HK-2 (cell line): Measurements from ENCODE around the gene TIGD2.

Source experiments
- DNase-seq: peaks from one replicate; pipeline ENCODE4 v3.0.0-alpha.2; 2018; ENCODE audit not compliant: unreplicated experiment

The TIGD2 gene

DNA sequence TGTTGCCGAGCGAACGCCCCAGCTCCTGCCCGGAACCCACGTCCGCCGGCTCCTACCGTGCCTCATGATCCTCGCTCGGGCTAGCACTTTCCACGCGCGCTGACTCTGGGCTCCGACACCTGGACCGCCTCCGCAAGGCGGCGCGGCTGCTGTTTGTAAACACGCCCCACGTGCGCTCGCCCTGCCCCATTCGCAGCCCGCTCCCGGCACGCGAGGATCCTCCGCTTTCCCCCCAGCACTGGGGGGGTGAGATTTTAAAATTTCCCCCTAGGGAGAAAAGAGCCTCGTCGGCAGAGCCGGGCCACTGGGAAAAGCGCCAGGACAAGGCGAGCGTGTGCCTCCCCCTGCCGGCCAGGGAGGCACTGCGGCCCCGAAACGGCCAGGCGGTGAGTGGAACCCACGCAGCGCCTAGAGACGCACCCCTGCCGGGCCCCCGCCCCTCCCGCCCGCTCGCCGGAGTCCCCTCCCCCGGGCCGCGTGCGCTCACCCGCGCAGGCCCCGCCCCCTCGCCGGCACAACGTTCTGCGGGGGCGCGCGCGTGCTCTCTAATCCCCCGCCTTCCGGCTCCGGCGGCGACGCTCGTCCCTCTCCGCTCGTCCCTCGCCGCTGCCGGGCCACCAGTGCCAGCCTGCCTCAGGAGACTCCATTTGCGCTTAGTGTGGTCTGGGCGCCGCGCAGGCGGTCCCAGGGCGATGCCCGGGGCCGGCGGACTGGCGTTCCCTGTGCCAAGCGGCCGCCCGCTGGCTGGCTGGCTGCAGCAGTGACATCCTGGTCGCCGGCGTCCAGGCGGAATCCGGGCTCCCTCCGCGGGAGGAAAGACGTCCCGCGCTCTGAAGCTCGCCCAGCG, at the start of gene TIGD2:
Gene TIGD2, plus strand, starts transcription at position 548 of the 847 bp plus-strand sequence. CDS start 1,442 bp downstream, outside the sequence.
- DNase-seq: peak; percentile 90

DNA sequence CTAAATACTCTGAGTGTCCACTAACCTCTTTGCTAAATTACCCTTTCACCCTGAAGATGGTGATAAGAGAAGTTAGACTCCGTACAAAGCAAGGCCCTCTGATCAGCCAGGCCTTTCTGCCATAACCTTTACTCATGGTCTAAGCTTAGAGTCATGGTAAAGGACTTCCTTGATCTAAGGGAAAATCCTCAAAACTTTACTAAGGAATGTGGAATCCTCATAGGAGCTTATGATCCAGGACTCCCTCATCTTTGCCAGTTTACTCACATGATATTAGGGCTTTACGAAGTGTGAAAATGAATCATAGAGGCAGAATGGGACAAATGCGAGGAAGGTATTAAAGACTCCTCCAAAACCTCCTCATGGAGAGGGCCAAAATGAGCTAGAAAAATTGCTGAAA, 46.5 kb upstream of the TIGD2 start:
- DNase-seq: no peak

DNA sequence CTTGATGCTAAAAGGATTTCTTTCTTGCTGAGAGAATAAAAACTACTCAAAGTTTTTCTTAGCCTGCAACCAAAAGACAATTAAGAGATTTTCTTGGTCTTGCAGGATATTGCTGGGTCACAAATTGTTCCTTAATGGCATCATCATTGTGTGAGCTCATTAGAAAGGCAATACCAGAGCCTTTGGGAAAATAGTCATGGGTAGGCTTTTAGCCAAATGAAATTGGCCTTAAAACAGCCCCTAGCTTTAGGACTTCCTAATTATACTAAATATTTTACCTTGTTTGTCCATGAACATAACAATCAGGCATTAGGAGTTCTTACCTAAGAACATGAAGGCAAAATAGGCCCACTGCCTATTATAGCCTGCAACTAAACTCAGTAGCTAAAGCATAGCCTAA, 43.9 kb upstream of the TIGD2 start:
- DNase-seq: no peak

DNA sequence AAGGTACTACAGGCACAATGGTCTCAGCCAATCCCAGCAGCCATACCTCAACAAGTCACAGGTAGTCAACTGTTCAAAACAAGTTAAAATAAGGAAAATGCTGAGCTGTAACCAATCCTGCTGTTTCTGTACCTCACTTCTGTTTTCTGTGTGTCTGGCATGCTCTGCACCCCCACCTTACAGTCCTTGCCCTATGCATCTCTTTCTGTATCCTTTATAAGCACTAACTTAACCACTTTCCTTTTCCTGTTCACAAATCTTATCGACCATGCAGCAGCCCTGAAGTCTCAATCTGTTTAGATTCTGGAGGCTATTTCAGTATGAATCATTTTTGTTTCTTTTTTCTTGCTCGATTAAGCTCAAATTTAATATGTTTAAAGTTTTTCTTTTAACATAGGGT, 41.9 kb upstream of the TIGD2 start:
- DNase-seq: no peak

DNA sequence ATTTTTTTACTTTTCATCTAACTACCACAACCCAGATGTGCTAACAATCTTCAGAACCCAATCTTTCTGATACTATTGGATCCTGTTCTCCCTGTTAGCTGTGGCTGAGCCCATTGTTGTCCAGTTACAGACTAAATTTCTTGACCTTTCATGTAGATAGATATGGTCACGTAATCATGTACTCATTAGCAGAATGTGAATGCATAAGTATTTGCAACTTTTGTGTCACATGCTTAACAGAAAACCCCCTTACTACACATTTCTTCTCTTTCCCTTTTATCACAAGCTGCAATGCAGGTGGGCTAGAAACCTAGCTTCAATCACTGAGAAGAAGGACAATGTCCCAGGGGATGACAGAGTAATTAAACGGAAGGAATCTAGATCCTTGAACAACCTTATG, 41.3 kb upstream of the TIGD2 start:
- DNase-seq: no peak

DNA sequence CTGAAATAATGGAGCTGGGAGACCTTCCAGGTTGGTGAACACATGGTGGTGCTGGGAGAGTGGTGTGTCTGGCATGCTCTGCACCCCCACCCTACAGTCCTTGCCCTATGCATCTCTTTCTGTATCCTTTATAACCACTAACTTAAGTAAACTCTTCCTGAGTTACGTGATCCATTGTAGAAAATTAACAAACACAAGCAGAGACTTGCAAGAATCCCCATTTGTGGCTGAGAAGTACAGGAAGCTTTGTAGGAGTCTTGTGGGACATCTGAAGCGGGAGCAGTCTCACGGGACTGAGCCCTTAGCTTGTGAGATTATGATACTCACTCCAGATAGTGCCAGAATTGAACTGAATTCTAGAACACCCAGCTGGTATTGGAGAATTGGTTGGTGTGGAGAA, 40.0 kb upstream of the TIGD2 start:
- DNase-seq: no peak

DNA sequence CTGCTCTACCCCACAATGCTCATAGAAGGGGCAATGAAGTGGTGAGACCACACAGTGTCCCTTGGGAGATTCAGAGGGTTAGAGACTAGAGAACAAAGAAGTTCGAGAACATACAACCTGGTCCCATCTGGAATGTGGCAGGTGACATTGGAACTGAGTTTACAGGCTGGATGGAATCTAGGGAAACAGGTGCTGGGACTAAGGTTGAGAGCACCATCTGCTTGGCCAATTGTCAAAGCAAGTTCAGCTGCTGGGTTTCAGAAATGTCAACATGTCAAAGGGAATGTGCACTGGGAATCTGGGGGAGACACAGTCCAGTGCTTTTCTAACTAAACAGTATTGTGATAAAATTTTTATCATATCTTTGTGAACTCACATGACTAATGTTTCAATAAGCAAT, 38.4 kb upstream of the TIGD2 start:
- no peak for DNase-seq

DNA sequence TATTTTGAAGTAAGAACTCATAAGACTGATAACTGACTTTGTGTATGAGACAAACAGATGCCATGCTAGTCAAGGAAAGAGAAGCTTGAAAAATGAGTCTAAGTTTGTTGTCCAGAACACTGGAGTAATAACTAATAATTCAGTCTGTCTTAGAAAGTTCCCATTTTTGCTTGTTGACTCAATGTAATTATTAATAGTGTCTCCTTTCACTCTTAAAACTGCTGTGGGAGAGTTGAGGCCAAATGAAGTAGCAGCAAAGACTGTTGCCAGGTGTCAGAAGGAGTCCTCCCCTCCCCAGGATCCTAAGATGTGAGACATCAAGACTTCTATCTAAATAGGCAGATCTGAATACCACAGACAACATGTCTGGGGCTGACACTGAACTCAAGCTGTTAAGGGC, 33.6 kb upstream of the TIGD2 start:
- DNase-seq: no peak

DNA sequence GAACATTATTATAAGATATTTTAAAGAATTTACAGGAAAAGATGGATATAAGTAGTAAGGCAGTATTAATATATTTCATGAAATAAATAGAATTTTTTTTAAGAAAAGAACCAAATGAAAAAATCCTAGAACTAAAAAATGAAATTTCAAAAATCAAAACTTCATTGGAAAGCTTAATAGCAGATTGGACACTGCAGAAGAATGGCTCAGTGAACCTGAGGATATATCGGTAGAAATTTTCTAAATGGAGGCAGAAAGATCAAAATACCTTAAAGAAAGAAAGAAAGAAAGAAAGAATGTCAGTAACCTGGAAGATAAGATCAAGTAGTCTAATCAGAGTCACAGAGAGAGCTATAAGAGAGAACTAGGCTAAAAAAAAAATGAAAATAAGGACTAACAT, 33.0 kb upstream of the TIGD2 start:
- no peak for DNase-seq

DNA sequence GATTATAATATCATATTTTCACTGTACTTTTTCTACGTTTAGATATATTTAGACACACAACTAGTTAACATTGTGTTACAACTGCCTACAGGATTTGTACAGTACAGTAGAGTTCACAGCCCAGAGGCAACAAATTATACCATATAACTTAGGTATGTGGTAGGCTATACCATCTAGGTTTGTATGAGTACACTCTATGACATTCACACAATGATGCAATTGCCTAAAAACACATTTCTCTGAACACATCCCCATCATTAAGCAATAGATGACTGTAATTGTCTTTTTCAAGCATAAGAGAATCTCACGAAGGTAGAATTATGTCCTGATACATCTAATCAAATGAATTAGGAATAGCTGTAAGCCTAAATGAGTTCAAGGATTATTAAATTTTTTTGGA, 12.3 kb upstream of the TIGD2 start:
- no peak for DNase-seq

DNA sequence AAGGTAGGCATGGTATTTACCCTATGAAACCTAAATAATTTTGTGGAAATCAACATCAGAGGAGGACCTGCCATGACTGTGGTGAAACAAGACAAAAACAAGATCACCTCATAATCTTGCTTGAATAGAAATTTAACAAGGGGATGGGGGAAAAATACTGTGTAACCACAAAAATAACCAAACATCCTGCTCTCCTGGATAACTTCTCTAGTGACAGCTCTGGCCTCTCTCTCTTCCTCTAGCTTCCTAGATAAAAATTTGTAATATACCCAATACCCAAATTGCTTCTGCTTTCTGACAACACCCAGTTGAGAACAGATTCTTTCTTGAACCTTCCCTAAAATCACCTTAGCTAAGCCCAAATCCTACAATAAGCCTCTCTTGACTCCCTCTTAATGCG, 11.9 kb upstream of the TIGD2 start:
- no peak for DNase-seq

DNA sequence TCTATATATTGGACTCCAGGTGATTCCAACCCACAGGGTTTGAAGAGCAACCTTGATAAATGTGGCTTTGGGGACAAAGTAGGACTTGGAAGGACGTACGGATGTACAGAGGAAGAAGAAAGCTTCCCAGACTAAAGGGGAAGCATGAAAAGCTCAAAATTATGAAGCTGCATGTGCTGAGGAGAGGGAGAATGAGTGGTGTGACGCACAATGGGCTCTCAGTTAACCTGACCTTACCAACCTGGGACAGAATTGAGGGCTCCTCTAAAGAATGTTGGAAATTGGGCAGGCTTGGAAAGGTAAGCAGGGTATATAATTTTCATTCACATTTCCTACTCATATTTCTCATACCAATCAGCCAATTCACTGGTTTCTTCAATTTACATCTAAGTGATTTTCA, 10.5 kb upstream of the TIGD2 start:
- no peak for DNase-seq

DNA sequence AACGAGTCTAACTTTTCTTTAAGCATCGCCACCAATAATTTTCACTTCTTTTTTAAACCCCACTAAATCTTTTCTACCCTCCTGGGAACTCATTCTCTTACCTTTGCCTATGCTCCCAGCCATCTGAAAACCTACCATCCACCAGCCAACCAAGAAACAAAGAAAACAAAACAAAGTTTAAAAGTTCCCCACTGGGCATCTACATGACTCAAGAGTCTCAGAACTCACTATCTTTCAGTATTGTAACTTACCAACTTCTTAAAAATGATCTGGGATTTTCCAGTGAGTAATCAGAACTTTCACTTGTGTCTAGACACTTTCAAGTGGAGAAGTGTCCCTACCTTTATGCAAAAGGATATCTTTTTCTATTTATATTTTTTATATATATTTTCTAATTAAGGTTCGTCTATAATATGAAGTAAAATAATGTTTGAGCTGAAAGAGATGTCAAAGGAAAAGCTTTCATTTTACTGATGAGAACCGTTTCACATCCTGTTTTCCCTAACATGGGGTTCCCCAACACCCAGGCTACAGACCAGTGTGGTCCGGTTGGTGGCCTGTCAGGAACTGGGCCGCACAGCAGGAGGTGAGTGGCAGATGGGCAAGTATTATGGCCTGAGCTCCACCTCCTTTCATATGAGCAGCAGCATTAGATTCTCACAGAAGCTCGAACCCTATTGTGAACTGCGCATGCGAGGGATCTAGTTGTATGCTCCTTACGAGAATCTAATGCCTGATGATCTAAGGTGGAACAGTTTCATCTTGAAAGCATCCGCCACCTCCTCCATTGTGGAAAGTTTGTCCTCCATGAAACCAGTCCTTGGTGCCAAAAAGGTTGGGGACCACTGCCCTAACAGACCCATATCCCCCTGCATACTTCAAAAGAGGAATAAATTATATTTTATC, 9.8 kb upstream of the TIGD2 start:
- DNase-seq: no peak

DNA sequence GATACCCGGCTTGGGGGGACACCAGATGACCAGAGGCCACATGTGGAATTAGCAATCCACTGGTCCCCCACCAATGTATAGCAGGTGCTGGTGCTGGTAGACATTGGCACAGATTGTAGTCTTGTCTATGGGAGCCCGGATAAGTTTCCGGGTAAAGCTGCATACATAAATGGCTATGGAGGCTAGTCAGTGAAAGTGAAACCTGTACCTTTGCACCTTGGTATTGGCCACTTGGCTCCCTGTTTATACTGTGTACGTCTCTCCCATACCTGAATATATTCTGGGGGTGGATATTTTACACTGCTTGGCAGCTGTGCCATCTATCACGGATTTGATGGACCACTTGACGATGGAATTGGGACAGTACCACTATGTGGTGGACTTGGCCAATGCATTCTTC, 5.6 kb upstream of the TIGD2 start:
- no peak for DNase-seq

DNA sequence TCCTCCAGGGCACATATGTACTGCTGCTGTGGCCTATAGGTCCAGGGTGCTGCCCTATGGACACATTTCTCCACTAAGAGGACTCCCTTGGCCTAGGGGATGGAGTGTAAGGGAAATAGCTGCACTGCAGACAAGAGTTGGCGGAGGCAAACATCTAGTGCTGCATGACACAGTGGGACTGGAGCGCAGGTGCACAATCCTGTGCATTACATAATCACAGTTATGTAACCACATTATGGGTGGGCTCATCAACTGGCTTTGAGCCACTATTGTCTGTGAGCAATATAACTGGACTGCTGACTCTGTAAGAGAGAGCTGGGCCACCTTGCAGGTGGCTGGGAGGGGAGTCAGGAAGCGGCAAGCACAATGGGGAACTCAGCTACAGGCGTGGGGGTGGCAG, 3.2 kb upstream of the TIGD2 start:
- DNase-seq: no peak

DNA sequence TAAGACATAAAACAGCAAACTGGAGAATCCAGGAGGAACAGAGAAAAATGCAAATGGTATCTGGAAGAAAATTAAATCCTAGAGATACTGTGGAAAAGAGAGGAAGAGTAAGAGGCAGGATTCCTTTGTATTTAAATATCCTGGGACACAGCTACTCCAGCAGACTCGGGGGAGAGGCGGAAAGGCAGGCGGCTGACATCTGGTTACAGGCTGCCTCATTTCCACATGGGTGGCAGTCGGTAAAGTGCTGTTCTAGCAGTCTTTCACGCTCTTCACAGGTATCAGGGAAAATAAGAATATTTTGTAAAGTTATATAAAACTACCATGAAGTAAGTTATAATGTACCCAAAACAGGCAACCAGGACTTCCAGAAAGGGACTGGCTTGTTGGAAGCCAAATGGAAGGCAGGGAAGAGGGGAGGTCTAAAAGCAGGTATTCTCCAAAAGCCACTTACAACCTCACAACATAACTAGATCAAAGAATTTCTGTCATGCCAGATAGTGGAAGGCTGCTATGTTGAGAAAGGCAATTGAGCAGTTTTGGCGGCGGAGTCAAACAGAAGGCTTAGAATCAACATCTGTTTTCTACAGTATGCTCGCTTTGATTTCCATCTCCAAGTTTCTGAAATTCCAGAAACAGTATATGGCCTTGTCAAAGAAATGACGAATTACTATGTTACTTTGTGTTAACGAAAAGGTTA, 1.3 kb upstream of the TIGD2 start:
- no peak for DNase-seq

DNA sequence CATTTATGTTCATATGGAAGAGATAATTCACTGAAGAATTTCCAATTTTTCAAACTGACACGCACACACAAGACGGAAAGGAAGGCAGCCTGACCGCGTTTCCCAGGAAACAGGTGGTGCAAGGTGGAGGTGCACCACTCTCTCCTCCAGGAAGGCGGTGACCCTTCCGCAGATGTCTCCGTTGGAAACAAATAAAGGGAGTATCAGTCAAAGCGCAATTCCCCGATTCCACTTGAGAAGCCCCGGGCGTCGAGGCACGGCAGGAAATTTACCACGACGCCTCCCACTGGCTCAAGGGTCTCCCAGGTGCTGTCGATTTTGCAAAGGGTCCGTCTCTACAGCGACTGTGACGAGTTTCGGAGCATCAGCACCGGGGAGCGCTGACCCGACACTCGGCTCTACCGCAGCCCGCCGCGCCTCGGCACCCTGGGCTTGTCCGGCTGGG, 770 bp upstream of the TIGD2 start:
- no peak for DNase-seq

DNA sequence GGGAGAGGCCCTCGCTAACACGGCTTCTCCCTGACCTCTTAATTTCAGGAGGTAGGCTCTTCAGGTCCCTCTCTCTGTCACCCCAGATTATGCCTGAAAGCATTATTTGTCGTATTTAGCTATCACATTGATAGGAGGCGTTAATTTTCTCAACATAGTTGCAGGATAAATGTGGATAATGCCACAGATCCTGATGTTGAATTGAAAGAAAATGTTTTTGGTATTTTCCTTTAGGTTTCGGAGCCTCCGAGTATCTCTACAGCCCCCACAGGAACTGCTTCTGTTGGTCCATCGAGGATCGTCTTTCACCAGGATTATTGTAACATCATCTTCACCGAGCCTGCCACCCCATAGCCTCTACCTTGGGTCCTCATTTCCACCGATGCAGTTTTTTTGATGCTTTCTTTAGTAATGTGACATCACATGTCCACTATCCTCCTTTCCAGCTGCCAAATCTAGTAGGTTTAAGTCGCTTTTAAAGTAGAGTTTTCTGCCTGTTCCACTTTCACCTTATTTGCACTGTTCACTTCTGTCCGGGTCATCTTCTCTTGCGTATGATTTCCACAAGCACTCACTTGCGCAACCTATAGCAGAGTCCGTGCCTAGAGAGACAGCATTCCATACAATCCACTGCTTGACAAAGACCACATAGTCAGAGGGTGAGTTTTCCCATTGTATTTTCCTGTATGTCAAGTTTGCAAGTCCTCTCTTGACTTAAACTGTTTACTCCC, 665 bp downstream of the TIGD2 start:
- peak; percentile 17 for DNase-seq

DNA sequence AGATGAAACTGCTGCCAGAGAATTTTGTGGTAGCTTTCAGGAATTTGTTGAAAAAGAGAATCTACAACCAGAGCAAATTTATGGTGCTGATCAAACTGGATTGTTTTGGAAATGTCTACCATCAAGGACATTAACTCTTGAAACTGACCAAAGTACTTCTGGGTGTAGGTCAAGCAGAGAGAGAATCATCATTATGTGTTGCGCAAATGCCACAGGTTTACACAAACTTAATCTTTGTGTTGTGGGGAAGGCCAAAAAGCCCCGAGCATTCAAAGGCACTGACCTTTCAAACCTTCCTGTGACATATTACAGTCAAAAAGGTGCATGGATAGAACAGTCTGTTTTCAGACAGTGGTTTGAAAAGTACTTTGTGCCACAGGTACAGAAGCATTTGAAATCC, 2.1 kb downstream of the TIGD2 start:
- no peak for DNase-seq

DNA sequence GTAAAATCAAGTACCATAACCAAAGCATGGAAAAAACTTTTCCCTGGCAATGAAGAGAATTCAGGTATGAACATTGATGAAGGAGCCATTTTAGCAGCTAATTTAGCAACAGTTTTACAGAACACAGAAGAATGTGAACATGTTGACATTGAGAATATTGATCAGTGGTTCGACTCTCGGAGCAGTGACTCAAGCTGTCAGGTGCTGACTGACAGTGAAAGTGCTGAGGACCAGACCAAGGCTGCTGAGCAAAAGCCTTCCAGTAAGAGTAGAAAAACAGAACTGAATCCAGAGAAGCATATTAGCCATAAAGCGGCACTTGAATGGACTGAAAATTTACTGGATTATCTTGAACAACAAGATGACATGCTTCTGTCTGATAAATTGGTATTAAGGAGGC, 2.8 kb downstream of the TIGD2 start:
- no peak for DNase-seq

DNA sequence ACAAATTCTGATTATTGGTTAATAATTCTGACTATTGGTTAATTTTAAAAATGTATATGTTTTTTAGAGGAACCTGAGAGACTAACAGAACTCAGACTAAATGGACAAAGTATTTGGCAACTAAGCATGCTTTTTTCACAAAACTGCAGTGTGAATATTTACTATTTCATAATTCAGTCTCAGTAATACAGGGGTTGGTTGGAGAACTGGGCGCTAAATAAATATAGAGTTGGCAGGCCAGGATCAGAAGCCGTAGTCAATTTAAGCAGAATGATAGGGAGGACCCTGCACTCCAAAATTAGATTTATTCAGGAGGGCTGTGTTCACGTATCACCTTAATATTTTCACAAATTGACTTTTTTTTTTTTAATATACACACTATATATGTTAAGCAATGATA, 5.8 kb downstream of the TIGD2 start:
- DNase-seq: no peak

DNA sequence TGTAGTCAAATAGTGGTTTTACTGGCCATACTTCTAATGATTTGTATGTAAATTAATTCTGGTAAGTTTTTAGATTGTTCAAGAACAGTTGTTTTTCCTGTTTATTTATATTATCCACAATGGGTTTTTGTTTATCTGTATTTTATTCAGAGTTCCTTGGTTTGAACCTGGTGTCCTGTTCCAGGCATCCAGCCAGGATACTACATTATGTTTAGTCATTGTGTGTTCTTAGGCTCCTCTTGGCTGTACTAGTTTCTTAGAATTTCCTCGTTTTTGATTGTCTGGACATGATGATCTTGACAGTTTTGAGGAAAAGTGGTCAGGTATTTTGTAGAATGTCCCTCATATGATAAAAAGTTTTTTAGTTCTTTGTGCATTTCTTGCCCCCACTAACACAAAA, 7.8 kb downstream of the TIGD2 start:
- DNase-seq: no peak
